Spinal cord (tissue), 10 donors: ENCODE measurements around the gene DOCK1. TPM values are rescaled to one million over a fixed set of nuclear protein-coding genes. Genes with fewer than 3 reads are reported as not detected.
A peak's percentile ranks its signal among the peaks of the same experiment; 100 is the strongest.

Experiments used
- DNase-seq, 6 donors: peaks; one replicate each; pipeline versions ENCODE4 v3.0.0 to v3.0.0-alpha.2; 2013 to 2015; ENCODE audit warnings: low spot score in 6 of 6, low read depth in 4 of 6
- H3K27ac ChIP-seq: one replicate; pipeline ENCODE4 v1.5.1; 2013; ENCODE audit warnings: low read depth, low read length, control low read depth
- H3K27me3 ChIP-seq: one replicate; pipeline ENCODE4 v1.6.1; 2013; ENCODE audit warnings: low read length; ENCODE audit not compliant: control insufficient read depth, insufficient read depth
- H3K36me3 ChIP-seq: one replicate; pipeline ENCODE4 v1.6.1; 2013; ENCODE audit warnings: low read length; ENCODE audit not compliant: control insufficient read depth, insufficient read depth
- H3K4me1 ChIP-seq: one replicate; pipeline ENCODE4 v1.6.1; 2013; ENCODE audit warnings: low read length; ENCODE audit not compliant: control insufficient read depth, insufficient read depth
- H3K4me3 ChIP-seq: one replicate; pipeline ENCODE4 v1.5.1; 2013; ENCODE audit warnings: low read depth, low read length, control low read depth
- H3K9me3 ChIP-seq: one replicate; pipeline ENCODE4 v1.6.1; 2013; ENCODE audit warnings: low read length; ENCODE audit not compliant: control insufficient read depth, insufficient read depth
- WGBS: methylation state at CpG from one replicate; pipeline ENCODE4 v1.1.5; 2013; ENCODE audit warnings: missing lambda C conversion rate; ENCODE audit not compliant: insufficient coverage; 5-methylcytosine and 5-hydroxymethylcytosine counted together
- polyA plus RNA-seq, 2 donors: library from polyadenylated mRNA; unstranded; fragments of 120-200 nt; gene quantifications; one replicate each; pipeline ENCODE4 v1.2.1, GENCODE V29; 2013; ENCODE audit not compliant: insufficient read length in 2 of 2
- total RNA-seq, 2 donors: library from RNA; depleted of rRNA in 1 of 2; stranded (reverse); fragments of 120-200 nt in 1 of 2; fragments of >200 nt in 1 of 2; gene quantifications; one replicate each; pipeline versions ENCODE4 v1.2.3 to v1.2.4, GENCODE V29; 2013 to 2014
- donor health status: healthy.

DOCK1 gene
- total and polyA plus RNA-seq, 4 donors, result 31.3 to 74.1 (median 50.3) TPM

DNA sequence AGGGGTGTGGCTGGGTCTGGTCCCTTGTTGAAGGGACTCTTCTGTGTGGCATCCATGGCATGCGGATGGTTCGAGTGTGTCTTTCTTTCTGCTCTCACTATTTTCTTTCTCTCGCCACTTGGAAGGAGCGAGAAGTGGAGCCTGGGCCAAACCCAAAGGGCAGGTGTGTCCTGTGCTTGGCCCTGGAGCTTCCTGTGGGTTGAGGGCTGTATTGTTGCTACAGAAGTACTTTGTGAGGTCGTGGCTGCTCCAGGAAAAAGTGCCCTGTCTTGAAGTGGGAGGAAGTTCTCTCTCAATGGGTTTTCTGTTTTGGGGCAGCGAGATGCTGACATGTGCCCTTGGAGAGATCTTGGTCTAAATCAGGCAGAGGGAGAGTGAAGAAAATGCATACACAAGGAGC lies 72.0 kb downstream of the DOCK1 start:
- H3K9me3 ChIP-seq, result no peaks in the 10 kb centered on the region
- H3K4me1 ChIP-seq, result peaks cover 4% of the 10 kb centered on the region
- no peak for DNase-seq
- no peak overlapping the region for H3K27ac ChIP-seq
- no peaks in the 10 kb centered on the region for H3K27me3 ChIP-seq
- no peaks in the 10 kb centered on the region for H3K36me3 ChIP-seq
- no peak overlapping the region for H3K4me3 ChIP-seq
- WGBS, result 87% methylated on average over 4 of the region's 6 CpGs

DNA sequence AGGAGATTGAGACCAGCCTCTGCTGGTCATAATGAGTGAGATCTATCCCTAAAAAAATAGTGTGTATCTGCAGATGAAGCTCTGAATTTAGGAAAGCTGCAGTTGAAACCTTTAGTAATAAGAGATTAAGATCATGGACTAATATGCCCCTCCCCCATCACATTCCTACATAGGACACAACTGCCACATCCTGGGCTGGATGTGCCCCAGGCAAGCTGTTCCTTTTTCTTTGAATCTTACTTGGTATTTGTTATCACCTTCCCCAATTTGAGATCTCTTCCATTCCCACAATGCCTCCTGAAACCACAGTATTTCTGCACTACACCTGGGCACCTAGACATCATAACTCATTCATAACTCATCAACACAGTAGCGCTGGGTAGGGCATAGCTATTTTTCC lies 74.1 kb downstream of the DOCK1 start:
- H3K27me3 ChIP-seq, result no peaks in the 10 kb centered on the region

GRCh38 chr10:126993208-126993607 lies 88.0 kb downstream of the DOCK1 start:
- Histone ChIP-seq H3K4me3 (no peak overlapping the region), H3K4me1 (no peaks in the 10 kb centered on the region), H3K9me3 (no peaks in the 10 kb centered on the region), H3K27me3 (no peaks in the 10 kb centered on the region), H3K36me3 (peaks cover 12% of the 10 kb centered on the region), H3K27ac (no peak overlapping the region)
- 98% methylated on average over 3 of the region's 7 CpGs for WGBS
- no peak for DNase-seq

More for the DNA sequence above, 74.1 kb downstream of the DOCK1 start:
- no peak for DNase-seq
- Histone ChIP-seq H3K4me3 (no peak overlapping the region), H3K36me3 (no peaks in the 10 kb centered on the region), H3K27ac (no peak overlapping the region), H3K4me1 (peaks cover 4% of the 10 kb centered on the region), H3K9me3 (no peaks in the 10 kb centered on the region)
- WGBS, result no CpG with 5 or more reads among the region's 1 CpG

GRCh38 chr10:126997801-126998590 lies 92.8 kb downstream of the DOCK1 start:
- Histone ChIP-seq H3K27ac (no peak overlapping the region), H3K36me3 (peaks cover 11% of the 10 kb centered on the region), H3K9me3 (no peaks in the 10 kb centered on the region), H3K4me3 (no peak overlapping the region), H3K4me1 (no peaks in the 10 kb centered on the region), H3K27me3 (no peaks in the 10 kb centered on the region)
- WGBS, result 83% methylated on average over 5 of the region's 8 CpGs
- DNase-seq, result no peak

DNA sequence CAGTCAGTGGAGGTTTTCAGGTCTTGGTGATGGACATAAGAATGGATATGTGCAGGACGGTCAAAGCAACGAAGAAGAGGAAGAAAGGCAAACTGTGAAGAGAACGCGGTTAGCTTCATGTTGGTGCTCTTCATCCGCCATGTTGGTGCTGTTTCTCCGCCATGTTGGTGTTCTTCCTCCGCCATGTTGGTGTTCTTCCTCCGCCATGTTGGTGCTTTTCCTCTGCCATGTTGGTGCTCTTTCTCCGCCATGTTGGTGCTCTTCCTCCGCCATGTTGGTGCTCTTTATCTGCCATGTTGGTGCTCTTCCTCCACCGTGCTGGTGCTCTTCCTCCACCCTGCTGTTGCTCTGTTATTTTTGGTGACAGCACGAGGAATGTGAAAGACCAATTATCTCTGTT lies 95.4 kb downstream of the DOCK1 start:
- H3K27me3 ChIP-seq, result no peaks in the 10 kb centered on the region
- peaks cover 8% of the 10 kb centered on the region for H3K36me3 ChIP-seq
- 95% methylated on average over 11 of the region's 12 CpGs for WGBS
- DNase-seq, result no peak
- no peaks in the 10 kb centered on the region for H3K9me3 ChIP-seq
- H3K4me3 ChIP-seq, result no peak overlapping the region
- H3K27ac ChIP-seq, result no peak overlapping the region
- no peaks in the 10 kb centered on the region for H3K4me1 ChIP-seq

GRCh38 chr10:127003032-127003685 lies 97.9 kb downstream of the DOCK1 start:
- DNase-seq, result no peak
- H3K4me1 ChIP-seq, result no peaks in the 10 kb centered on the region
- peaks cover 14% of the 10 kb centered on the region for H3K36me3 ChIP-seq
- no peaks in the 10 kb centered on the region for H3K27me3 ChIP-seq
- no peaks in the 10 kb centered on the region for H3K9me3 ChIP-seq
- H3K27ac ChIP-seq, result no peak overlapping the region
- WGBS, result 98% methylated on average over 9 of the region's 9 CpGs
- no peak overlapping the region for H3K4me3 ChIP-seq

GRCh38 chr10:127006453-127006852 lies 101.2 kb downstream of the DOCK1 start:
- H3K4me1 ChIP-seq, result no peaks in the 10 kb centered on the region
- WGBS, result 92% methylated on average over 11 of the region's 11 CpGs
- H3K36me3 ChIP-seq, result peaks cover 10% of the 10 kb centered on the region
- no peak for DNase-seq
- H3K27ac ChIP-seq, result no peak overlapping the region
- H3K9me3 ChIP-seq, result no peaks in the 10 kb centered on the region
- no peak overlapping the region for H3K4me3 ChIP-seq
- no peaks in the 10 kb centered on the region for H3K27me3 ChIP-seq

- H3K36me3 ChIP-seq, result peaks cover 12% of the 10 kb centered on the region
- 83% methylated on average over 1 of the region's 8 CpGs for WGBS
- DNase-seq, result peak in 1 of 6 donors; percentile 17
- no peaks in the 10 kb centered on the region for H3K9me3 ChIP-seq
- no peaks in the 10 kb centered on the region for H3K27me3 ChIP-seq
- H3K4me1 ChIP-seq, result peaks cover 17% of the 10 kb centered on the region
- no peak overlapping the region for H3K27ac ChIP-seq
- no peak overlapping the region for H3K4me3 ChIP-seq
These were observed 104.1 kb downstream of the DOCK1 start for GRCh38 chr10:127009366-127009765.

GRCh38 chr10:127011174-127011573 lies 105.9 kb downstream of the DOCK1 start:
- H3K27ac ChIP-seq, result no peak overlapping the region
- peak in 1 of 6 donors; percentile 65 for DNase-seq
- no peaks in the 10 kb centered on the region for H3K9me3 ChIP-seq
- H3K36me3 ChIP-seq, result peaks cover 21% of the 10 kb centered on the region
- H3K4me3 ChIP-seq, result no peak overlapping the region
- no peaks in the 10 kb centered on the region for H3K27me3 ChIP-seq
- peaks cover 17% of the 10 kb centered on the region for H3K4me1 ChIP-seq
- WGBS, result 56% methylated on average over 4 of the region's 5 CpGs
